SU-DHL-6 (cell line): Measurements from ENCODE around the gene PLA2G4F.

Experiments used
- H2AFZ ChIP-seq: fragments of 200-600 bp; sonication (generic); 2 replicates; pipeline ENCODE4 v1.6.1; 2014; ENCODE audit warnings: low read depth, mild to moderate bottlenecking, moderate library complexity, mixed read lengths, antibody characterized with exemption, low read length; ENCODE audit not compliant: severe bottlenecking
- H3F3A ChIP-seq: fragments of 200-600 bp; shearing (Covaris generic); 2 replicates; pipeline ENCODE4 v1.6.0; 2016; ENCODE audit warnings: antibody characterized with exemption, mild to moderate bottlenecking; ENCODE audit not compliant: insufficient read depth
- H3K27ac ChIP-seq: fragments of 200-600 bp; sonication (generic); 2 replicates; pipeline ENCODE4 v1.5.1; 2016; ENCODE audit warnings: low read depth, mild to moderate bottlenecking, low read length, moderate library complexity, mixed read lengths
- H3K27me3 ChIP-seq: fragments of 200-600 bp; sonication (generic), shearing (Covaris generic); 2 replicates; pipeline ENCODE4 v1.6.0; 2014; ENCODE audit warnings: mild to moderate bottlenecking, low read length
- H3K36me3 ChIP-seq: fragments of 200-600 bp; sonication (generic); 2 replicates; pipeline ENCODE4 v1.6.1; 2014; ENCODE audit warnings: mild to moderate bottlenecking, low read length, mixed read lengths
- H3K4me2 ChIP-seq: fragments of 300-600, 200-600 bp; shearing (Covaris generic), sonication (generic); 2 replicates; pipeline ENCODE4 v1.6.0; 2014; ENCODE audit warnings: low read length, low read depth, mild to moderate bottlenecking; ENCODE audit not compliant: poor library complexity, severe bottlenecking
- H3K4me3 ChIP-seq: fragments of 200-600 bp; sonication (generic); 2 replicates; pipeline ENCODE4 v1.5.1; 2014; ENCODE audit warnings: antibody characterized with exemption, low read length, mild to moderate bottlenecking, mixed read lengths; ENCODE audit not compliant: insufficient read depth, poor library complexity, severe bottlenecking
- H3K79me2 ChIP-seq: fragments of 200-600 bp; sonication (generic); 2 replicates; pipeline ENCODE4 v1.6.1; 2014; ENCODE audit warnings: mild to moderate bottlenecking, low read length, moderate library complexity; ENCODE audit not compliant: insufficient read depth
- H3K9ac ChIP-seq: fragments of 200-600 bp; sonication (generic); 2 replicates; pipeline ENCODE4 v1.7.0; 2014; ENCODE audit warnings: mild to moderate bottlenecking, low read length
- H3K9me2 ChIP-seq: fragments of 200-600 bp; sonication (generic); replicated peaks from 2 replicates; pipeline ENCODE4 v1.6.1; 2014; ENCODE audit warnings: low read length; ENCODE audit not compliant: insufficient read depth
- H3K9me3 ChIP-seq: fragments of 200-600 bp; sonication (generic); 2 replicates; pipeline ENCODE4 v1.6.1; 2014; ENCODE audit warnings: low read length, mixed read lengths; ENCODE audit not compliant: insufficient read depth
- H4K20me1 ChIP-seq: fragments of 200-600 bp; sonication (generic); 2 replicates; pipeline ENCODE4 v1.6.1; 2014; ENCODE audit warnings: low read depth, mild to moderate bottlenecking, antibody characterized with exemption, low read length, moderate library complexity, mixed read lengths
- EZH2phosphoT487 ChIP-seq: fragments of 200-600 bp; sonication (generic), shearing (Covaris generic); conservative IDR thresholded peaks from 2 replicates; pipeline ENCODE4 v1.6.1; 2018; ENCODE audit warnings: mild to moderate bottlenecking, antibody characterized with exemption, low read length, moderate library complexity, mixed read lengths
- TF ChIP-seq, protein P1 (sequence below): fragments of 200-600 bp; sonication (generic); IDR thresholded peaks from one replicate; pipeline ENCODE4 v1.5.1; 2017; ENCODE audit warnings: antibody characterized with exemption, mild to moderate bottlenecking, low read length, moderate library complexity; ENCODE audit not compliant: insufficient read depth, poor library complexity, severe bottlenecking

The PLA2G4F gene

GRCh38 chr15:42156243-42156922 is at the start of gene PLA2G4F:
Gene PLA2G4F (minus strand): TSS chr15:42156636. CDS start chr15:42156549, 87 bp downstream.
- H3K4me2 ChIP-seq = no peak within 1 kb of the TSS
- no peaks in the 10 kb centered on the region for H3K9me2 ChIP-seq
- no peak within 1 kb of the TSS for H3K4me3 ChIP-seq
- H3K79me2 ChIP-seq = no peaks in the 10 kb centered on the region
- H3F3A ChIP-seq = no peaks in the 10 kb centered on the region
- no peaks in the 10 kb centered on the region for H3K36me3 ChIP-seq
- no peak within 1 kb of the TSS for H2AFZ ChIP-seq
- TF ChIP-seq, protein P1, sequence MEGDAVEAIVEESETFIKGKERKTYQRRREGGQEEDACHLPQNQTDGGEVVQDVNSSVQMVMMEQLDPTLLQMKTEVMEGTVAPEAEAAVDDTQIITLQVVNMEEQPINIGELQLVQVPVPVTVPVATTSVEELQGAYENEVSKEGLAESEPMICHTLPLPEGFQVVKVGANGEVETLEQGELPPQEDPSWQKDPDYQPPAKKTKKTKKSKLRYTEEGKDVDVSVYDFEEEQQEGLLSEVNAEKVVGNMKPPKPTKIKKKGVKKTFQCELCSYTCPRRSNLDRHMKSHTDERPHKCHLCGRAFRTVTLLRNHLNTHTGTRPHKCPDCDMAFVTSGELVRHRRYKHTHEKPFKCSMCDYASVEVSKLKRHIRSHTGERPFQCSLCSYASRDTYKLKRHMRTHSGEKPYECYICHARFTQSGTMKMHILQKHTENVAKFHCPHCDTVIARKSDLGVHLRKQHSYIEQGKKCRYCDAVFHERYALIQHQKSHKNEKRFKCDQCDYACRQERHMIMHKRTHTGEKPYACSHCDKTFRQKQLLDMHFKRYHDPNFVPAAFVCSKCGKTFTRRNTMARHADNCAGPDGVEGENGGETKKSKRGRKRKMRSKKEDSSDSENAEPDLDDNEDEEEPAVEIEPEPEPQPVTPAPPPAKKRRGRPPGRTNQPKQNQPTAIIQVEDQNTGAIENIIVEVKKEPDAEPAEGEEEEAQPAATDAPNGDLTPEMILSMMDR = no peak
- no peak for TF ChIP-seq EZH2phosphoT487
- H4K20me1 ChIP-seq = no peaks in the 10 kb centered on the region
- no peaks in the 10 kb centered on the region for H3K27me3 ChIP-seq
- H3K9ac ChIP-seq = no peak within 1 kb of the TSS
- H3K9me3 ChIP-seq = no peaks in the 10 kb centered on the region
- no peak within 1 kb of the TSS for H3K27ac ChIP-seq

- H3K4me2 ChIP-seq = no peak overlapping the region
- TF ChIP-seq, protein P1 = no peak
- TF ChIP-seq EZH2phosphoT487 = no peak
- H3K4me3 ChIP-seq = no peak overlapping the region
- no peaks in the 10 kb centered on the region for H3K9me2 ChIP-seq
- H3K79me2 ChIP-seq = peaks cover 29% of the 10 kb centered on the region
- no peak overlapping the region for H3K27ac ChIP-seq
- no peak overlapping the region for H3K9ac ChIP-seq
- H3F3A ChIP-seq = peaks cover 3% of the 10 kb centered on the region; the same call in 1 of the 2 replicates
- H2AFZ ChIP-seq = no peak overlapping the region
- H3K27me3 ChIP-seq = no peaks in the 10 kb centered on the region
- H3K36me3 ChIP-seq = peaks cover 6% of the 10 kb centered on the region; the same call in 1 of the 2 replicates
- H4K20me1 ChIP-seq = no peaks in the 10 kb centered on the region
- H3K9me3 ChIP-seq = no peaks in the 10 kb centered on the region
These were observed 47.5 kb upstream of the PLA2G4F start for GRCh38 chr15:42203891-42204290.

DNA sequence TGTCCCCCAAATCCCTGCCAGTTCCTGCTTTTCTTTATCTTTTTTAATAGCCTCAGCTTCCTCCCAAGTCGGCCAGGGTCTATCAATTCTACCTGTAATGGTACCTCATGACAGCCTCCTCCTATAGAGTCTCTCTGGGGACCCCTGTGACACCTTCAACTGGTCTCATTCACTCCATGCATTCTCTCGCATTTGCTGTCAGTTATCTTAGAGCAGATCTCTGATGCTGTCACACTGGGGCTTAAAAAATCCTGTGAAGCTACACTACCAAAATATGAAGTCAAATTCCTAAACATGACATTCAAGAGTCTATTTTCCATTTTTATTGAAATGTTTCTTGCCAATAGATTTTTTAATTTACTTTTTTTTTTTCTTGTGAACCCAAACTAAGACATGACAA is 46.2 kb upstream of the PLA2G4F start:
- H3K9ac ChIP-seq = no peak overlapping the region
- no peaks in the 10 kb centered on the region for H3K9me3 ChIP-seq
- H3K36me3 ChIP-seq = peaks cover 12% of the 10 kb centered on the region; the same call in 1 of the 2 replicates
- H3K79me2 ChIP-seq = peaks cover 26% of the 10 kb centered on the region
- H4K20me1 ChIP-seq = no peaks in the 10 kb centered on the region
- H3K9me2 ChIP-seq = no peaks in the 10 kb centered on the region
- no peak for TF ChIP-seq EZH2phosphoT487
- TF ChIP-seq, protein P1 = no peak
- H3K4me2 ChIP-seq = no peak overlapping the region
- H2AFZ ChIP-seq = no peak overlapping the region
- no peaks in the 10 kb centered on the region; the same call in 1 of the 2 replicates for H3F3A ChIP-seq
- no peaks in the 10 kb centered on the region for H3K27me3 ChIP-seq
- H3K4me3 ChIP-seq = no peak overlapping the region
- H3K27ac ChIP-seq = no peak overlapping the region
